Measurements from ENCODE around the gene BRD4. TPM values are rescaled to one million over a fixed set of nuclear protein-coding genes. Genes with fewer than 3 reads are reported as not detected.

The BRD4 gene
- total RNA-seq, 4 donors from 2014 or later: 5.6 to 156 (median 16.6) TPM

DNA sequence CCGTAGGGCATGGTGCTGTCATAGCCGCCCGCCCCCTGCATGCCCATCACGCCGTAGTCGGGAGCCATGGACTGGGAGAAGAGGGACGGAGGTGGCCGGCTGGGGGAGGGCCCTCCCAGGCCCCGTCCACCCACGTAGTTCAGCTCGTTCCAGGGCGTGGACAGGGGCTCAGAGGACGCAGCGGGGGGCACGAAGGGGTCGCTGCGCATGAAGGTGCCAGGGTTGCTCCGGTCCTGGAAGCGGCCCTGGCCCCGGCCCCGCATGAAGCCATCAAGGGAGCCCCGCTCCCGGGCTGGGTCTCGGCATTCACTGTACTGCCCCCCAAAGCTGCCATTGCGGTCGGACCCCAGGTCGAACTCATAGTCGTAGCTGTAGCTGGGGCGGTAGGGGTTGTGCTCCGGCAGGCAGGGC, 40.6 kb upstream of the BRD4 start:
- peaks cover 4 to 22% of the 10 kb centered on the region in 2 donors for H3K4me1 ChIP-seq
- H3K9me3 ChIP-seq: no peaks in the 10 kb centered on the region
- no peak overlapping the region for H3K27ac ChIP-seq
- no peak for DNase-seq
- TF ChIP-seq, protein P1, sequence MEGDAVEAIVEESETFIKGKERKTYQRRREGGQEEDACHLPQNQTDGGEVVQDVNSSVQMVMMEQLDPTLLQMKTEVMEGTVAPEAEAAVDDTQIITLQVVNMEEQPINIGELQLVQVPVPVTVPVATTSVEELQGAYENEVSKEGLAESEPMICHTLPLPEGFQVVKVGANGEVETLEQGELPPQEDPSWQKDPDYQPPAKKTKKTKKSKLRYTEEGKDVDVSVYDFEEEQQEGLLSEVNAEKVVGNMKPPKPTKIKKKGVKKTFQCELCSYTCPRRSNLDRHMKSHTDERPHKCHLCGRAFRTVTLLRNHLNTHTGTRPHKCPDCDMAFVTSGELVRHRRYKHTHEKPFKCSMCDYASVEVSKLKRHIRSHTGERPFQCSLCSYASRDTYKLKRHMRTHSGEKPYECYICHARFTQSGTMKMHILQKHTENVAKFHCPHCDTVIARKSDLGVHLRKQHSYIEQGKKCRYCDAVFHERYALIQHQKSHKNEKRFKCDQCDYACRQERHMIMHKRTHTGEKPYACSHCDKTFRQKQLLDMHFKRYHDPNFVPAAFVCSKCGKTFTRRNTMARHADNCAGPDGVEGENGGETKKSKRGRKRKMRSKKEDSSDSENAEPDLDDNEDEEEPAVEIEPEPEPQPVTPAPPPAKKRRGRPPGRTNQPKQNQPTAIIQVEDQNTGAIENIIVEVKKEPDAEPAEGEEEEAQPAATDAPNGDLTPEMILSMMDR (IDR thresholded peaks at IDR 0.05): no peak
- TF ChIP-seq POLR2A (IDR thresholded peaks at IDR 0.05): no peak
- H3K27me3 ChIP-seq: no peaks in the 10 kb centered on the region
- intact Hi-C loops (cut with DNase I; ENCODE audit: low total_unique reads): no loop called here
- no peaks in the 10 kb centered on the region for H3K36me3 ChIP-seq
- no peak overlapping the region for H3K4me3 ChIP-seq

DNA sequence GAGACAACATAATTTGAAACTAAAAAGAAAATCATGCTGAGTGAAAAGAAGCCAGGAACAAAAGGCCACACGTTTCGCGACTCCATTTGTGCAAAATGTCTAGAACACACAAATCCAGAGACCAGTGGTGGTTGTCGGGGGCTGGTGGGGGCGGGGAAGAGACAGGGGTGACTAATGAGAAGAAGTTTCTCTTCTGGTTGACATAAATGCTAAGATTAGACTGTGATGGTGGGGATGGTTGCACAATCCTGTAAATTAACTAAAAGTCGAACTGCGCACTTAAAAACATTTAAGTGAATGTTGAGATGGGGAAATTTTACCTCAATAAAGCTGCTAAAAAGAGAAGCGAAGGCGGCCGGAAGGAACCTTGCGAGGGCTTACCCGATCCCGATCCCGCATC, 40.1 kb upstream of the BRD4 start:
- no peak for TF ChIP-seq POLR2A (IDR thresholded peaks at IDR 0.05)
- TF ChIP-seq, protein P1 (IDR thresholded peaks at IDR 0.05): no peak
- no peak for DNase-seq
- intact Hi-C loops (cut with DNase I; ENCODE audit: low total_unique reads): no loop called here

DNA sequence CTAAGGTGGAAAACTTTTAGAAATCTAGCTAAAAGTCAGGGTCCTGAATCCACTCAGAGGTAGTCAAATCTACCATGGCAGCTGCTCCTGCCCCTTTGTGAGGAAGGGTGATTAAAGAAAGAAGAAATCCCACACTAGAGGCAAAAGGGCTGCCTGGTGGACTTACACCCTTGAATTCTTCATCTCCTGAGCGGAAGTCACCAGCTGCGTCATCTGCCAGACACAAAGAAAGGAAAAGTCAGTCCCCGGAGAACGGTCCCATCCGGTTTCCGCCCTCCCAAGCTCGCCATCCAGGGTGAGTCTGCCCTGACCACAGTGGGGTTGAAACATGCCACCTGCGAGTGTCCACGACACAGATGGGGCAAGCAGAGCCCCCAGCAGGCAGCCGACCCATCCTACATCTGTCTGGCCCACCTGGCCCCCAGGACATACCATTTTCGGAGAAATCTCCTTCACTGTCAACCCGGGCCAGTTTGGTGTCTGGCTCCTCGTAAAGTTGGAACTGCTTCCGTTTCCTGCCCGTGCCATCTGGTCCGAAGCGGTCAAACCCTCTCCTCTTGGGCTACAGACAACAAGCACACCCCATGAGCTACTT, 39.5 kb upstream of the BRD4 start:
- intact Hi-C loops (cut with DNase I; ENCODE audit: low total_unique reads): no loop called here
- H3K36me3 ChIP-seq: no peaks in the 10 kb centered on the region
- no peaks in the 10 kb centered on the region for H3K9me3 ChIP-seq
- TF ChIP-seq POLR2A (IDR thresholded peaks at IDR 0.05): no peak
- TF ChIP-seq, protein P1 (IDR thresholded peaks at IDR 0.05): no peak
- no peaks in the 10 kb centered on the region for H3K27me3 ChIP-seq
- H3K27ac ChIP-seq: no peak overlapping the region
- H3K4me1 ChIP-seq: peaks cover 0 to 16% of the 10 kb centered on the region in 2 donors
- DNase-seq: no peak
- H3K4me3 ChIP-seq: no peak overlapping the region

More for the DNA sequence above, 40.1 kb upstream of the BRD4 start:
- Histone ChIP-seq H3K9me3 (no peaks in the 10 kb centered on the region), H3K4me3 (no peak overlapping the region), H3K4me1 (peaks cover 4 to 22% of the 10 kb centered on the region in 2 donors), H3K27me3 (no peaks in the 10 kb centered on the region), H3K27ac (no peak overlapping the region), H3K36me3 (no peaks in the 10 kb centered on the region)

DNA sequence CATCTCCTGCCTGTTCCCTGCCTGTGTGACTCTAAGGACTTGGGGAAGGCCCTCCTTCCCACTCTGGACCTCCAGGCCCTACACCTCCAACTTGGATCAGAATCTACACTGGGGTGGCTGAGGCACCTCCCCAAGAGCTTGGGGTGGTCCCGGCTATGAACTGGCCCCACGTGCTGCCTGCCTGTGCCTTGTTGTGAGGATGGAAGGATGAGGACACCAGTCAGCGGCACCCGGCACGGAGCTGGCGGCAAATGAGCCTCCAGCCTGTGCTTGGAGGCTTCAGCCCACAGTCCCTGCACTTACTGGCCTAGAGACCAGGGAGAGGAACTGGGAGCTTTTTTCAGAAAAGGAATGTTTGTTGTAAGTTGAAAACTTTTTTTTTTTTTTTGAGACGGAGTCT, 38.8 kb upstream of the BRD4 start:
- Histone ChIP-seq H3K27me3 (no peaks in the 10 kb centered on the region), H3K4me1 (peaks cover 0 to 10% of the 10 kb centered on the region in 2 donors), H3K36me3 (no peaks in the 10 kb centered on the region), H3K27ac (no peak overlapping the region), H3K9me3 (no peaks in the 10 kb centered on the region), H3K4me3 (no peak overlapping the region)
- no peak for TF ChIP-seq POLR2A (IDR thresholded peaks at IDR 0.05)
- TF ChIP-seq, protein P1 (IDR thresholded peaks at IDR 0.05): no peak
- intact Hi-C loops (cut with DNase I; ENCODE audit: low total_unique reads): no loop called here
- no peak for DNase-seq

DNA sequence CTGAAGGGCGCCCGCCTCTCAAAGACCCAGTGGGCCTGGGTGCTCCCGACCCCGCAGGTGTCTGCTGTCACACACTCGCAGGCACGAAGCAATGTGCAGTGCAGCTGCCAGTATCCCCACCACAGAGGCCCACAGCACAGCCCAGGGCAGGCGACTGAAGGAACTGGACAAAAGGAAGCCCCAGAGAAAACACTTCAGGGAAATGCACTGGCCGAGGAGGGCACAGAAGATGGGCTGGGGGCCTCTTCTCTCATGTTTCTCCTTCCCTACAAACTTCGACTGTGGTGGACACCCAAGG, 37.2 kb upstream of the BRD4 start:
- no peak for TF ChIP-seq POLR2A (IDR thresholded peaks at IDR 0.05)
- TF ChIP-seq, protein P1 (IDR thresholded peaks at IDR 0.05): no peak
- Histone ChIP-seq H3K36me3 (no peaks in the 10 kb centered on the region), H3K27me3 (no peaks in the 10 kb centered on the region), H3K4me3 (no peak overlapping the region), H3K4me1 (peaks cover 0 to 3% of the 10 kb centered on the region in 2 donors), H3K27ac (no peak overlapping the region), H3K9me3 (no peaks in the 10 kb centered on the region)
- intact Hi-C loops (cut with DNase I; ENCODE audit: low total_unique reads): no loop called here
- DNase-seq: no peak
